ENCODE measurements around the gene TMCC1.

DNA sequence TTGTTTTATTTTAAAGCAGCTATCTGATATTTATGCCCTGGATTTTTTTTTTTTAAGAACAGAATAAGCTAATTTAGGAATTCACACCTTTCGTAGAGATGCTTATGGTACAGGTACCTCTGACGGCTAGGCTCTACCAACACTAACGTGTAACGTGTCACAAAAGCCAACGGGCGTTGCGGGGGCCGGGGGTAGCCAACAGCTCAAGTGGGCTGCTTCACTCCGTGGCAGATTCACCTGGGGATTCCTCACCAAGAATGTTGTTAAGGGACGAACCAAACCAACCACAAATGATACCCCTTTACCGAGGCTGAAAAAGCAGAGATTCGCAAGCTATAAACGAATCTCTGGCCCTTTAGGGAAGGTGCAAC, 1.0 kb downstream of the TMCC1 start:
- TF ChIP-seq POLR2AphosphoS5 (IDR thresholded peaks at IDR 0.05; ENCODE audit: borderline replicate concordance, low read depth, low read length) (0 out of 2 replicates have a peak, but pooled peaks have one; percentile 18), EZH2 (IDR thresholded peaks at IDR 0.05) (no peak), FOXP2 (optimal IDR thresholded peaks at IDR 0.05; ENCODE audit: control extremely low read depth, extremely low read length, insufficient read depth) (no peak)
